ENCODE data around the gene PCDHB16. TPM values are rescaled to one million over a fixed set of nuclear protein-coding genes. Genes with fewer than 3 reads are reported as not detected.
A peak's percentile ranks its signal among the peaks of the same experiment; 100 is the strongest.
"Not testable (repeated sequence)": the region's sequence is repeated elsewhere in the genome, so short reads cannot be mapped to it uniquely, and the experiment has no call there.

The PCDHB16 gene
- total RNA-seq, 1 experiment from 2014 or later, result not detected

- CTCF ChIA-PET, result interaction anchor here (0.5 to 1.1 kb wide), 6 partner anchors 129 to 793 kb away, joined by 3 to 14 read pairs (median 4); partner anchors contain the start of genes PCDHB2 and PCDHGA10
- Histone ChIP-seq H3F3A (ENCODE audit: insufficient read depth, low read depth) (no peaks in the 10 kb centered on the region), H3K4me1 (replicated peaks; ENCODE audit: insufficient read depth) (no peaks in the 10 kb centered on the region), H3K27me3 (ENCODE audit: insufficient read depth, low read depth) (no peaks in the 10 kb centered on the region), H3K4me3 (peak within 1 kb of the TSS; percentile 52), H3K27ac (no peak within 1 kb of the TSS), H3K36me3 (ENCODE audit: low read depth) (no peaks in the 10 kb centered on the region), H3K9me2 (ENCODE audit: insufficient read depth) (no peaks in the 10 kb centered on the region), H2AFZ (peak within 1 kb of the TSS; percentile 79), H3K4me2 (peak within 1 kb of the TSS; percentile 85), H4K20me1 (ENCODE audit: insufficient read depth) (no peaks in the 10 kb centered on the region), H3K79me2 (ENCODE audit: low read depth) (no peaks in the 10 kb centered on the region), H3K9me3 (ENCODE audit: insufficient read depth, low read depth) (no peaks in the 10 kb centered on the region)
- peak; percentile 66 for TF ChIP-seq CTCF (conservative IDR thresholded peaks at IDR 0.05)
- TF ChIP-seq EZH2 (IDR thresholded peaks at IDR 0.05; ENCODE audit: low read depth), result no peak
- peak in 1 of 2 experiments; percentile 9 for DNase-seq
- POLR2A ChIA-PET (ENCODE audit: unreplicated experiment), result interaction anchor here (0.6 kb wide), 1 partner anchor 474 kb away, joined by 4 read pairs; no protein-coding TSS in a partner anchor
- intact Hi-C loops (cut with micrococcal nuclease; ENCODE audit: unreplicated experiment), result loop anchor here (2.0 to 5.0 kb wide), 2 partner anchors 189 to 342 kb away; partner anchors contain the start of gene PCDHGA10
- no TSS peak for BruUV-seq (replicated peaks)
These were observed 41.1 kb downstream of the PCDHB16 start, which contains the start of gene PCDHB14 for GRCh38 chr5:141223112-141223783. TSS of gene PCDHB14 (plus strand) at chr5:141223343. CDS start at chr5:141223506, 163 bp downstream.

GRCh38 chr5:141224844-141225243 is 42.7 kb downstream of the PCDHB16 start:
- H3F3A ChIP-seq (ENCODE audit: insufficient read depth, low read depth); H3K79me2 ChIP-seq (ENCODE audit: low read depth); H3K27ac ChIP-seq; H3K9me3 ChIP-seq (ENCODE audit: insufficient read depth, low read depth); DNase-seq; H3K4me3 ChIP-seq; H3K9me2 ChIP-seq (ENCODE audit: insufficient read depth); H3K4me2 ChIP-seq; H3K27me3 ChIP-seq (ENCODE audit: insufficient read depth, low read depth); H4K20me1 ChIP-seq (ENCODE audit: insufficient read depth); H3K4me1 ChIP-seq (replicated peaks; ENCODE audit: insufficient read depth); H3K36me3 ChIP-seq (ENCODE audit: low read depth); CTCF ChIA-PET; BruUV-seq (replicated peaks); H2AFZ ChIP-seq; POLR2A ChIA-PET (ENCODE audit: unreplicated experiment): not testable (repeated sequence)
- intact Hi-C loops (cut with micrococcal nuclease; ENCODE audit: unreplicated experiment), result loop anchor here (5.0 kb wide), 1 partner anchor 187 kb away; the partner anchor contains the start of gene PCDHGA10

- DNase-seq; H3F3A ChIP-seq (ENCODE audit: insufficient read depth, low read depth); H3K36me3 ChIP-seq (ENCODE audit: low read depth); CTCF ChIA-PET; BruUV-seq (replicated peaks); H3K27me3 ChIP-seq (ENCODE audit: insufficient read depth, low read depth); H3K4me1 ChIP-seq (replicated peaks; ENCODE audit: insufficient read depth); H4K20me1 ChIP-seq (ENCODE audit: insufficient read depth); intact Hi-C loops (cut with micrococcal nuclease; ENCODE audit: unreplicated experiment); H3K27ac ChIP-seq; H3K4me3 ChIP-seq; H3K79me2 ChIP-seq (ENCODE audit: low read depth); H3K9me3 ChIP-seq (ENCODE audit: insufficient read depth, low read depth); H3K4me2 ChIP-seq; H2AFZ ChIP-seq; POLR2A ChIA-PET (ENCODE audit: unreplicated experiment); H3K9me2 ChIP-seq (ENCODE audit: insufficient read depth): not testable (repeated sequence)
These were observed 43.2 kb downstream of the PCDHB16 start for GRCh38 chr5:141225421-141225820.

GRCh38 chr5:141234109-141234667 is 52.0 kb downstream of the PCDHB16 start:
- POLR2A ChIA-PET (ENCODE audit: unreplicated experiment), result no interaction called here
- Histone ChIP-seq H3K27me3 (ENCODE audit: insufficient read depth, low read depth) (no peaks in the 10 kb centered on the region; the same call in 1 of the 2 replicates), H3K36me3 (ENCODE audit: low read depth) (no peaks in the 10 kb centered on the region), H2AFZ (peak overlapping the region; percentile 66; the same call in 1 of the 2 replicates), H3K4me2 (peak overlapping the region; percentile 1; the same call in 1 of the 2 replicates), H3K4me3 (no peak overlapping the region; the same call in 1 of the 2 replicates), H3K79me2 (ENCODE audit: low read depth) (no peaks in the 10 kb centered on the region), H3K27ac (no peak overlapping the region), H4K20me1 (ENCODE audit: insufficient read depth) (no peaks in the 10 kb centered on the region), H3K4me1 (replicated peaks; ENCODE audit: insufficient read depth) (no peaks in the 10 kb centered on the region), H3F3A (ENCODE audit: insufficient read depth, low read depth) (no peaks in the 10 kb centered on the region), H3K9me2 (ENCODE audit: insufficient read depth) (no peaks in the 10 kb centered on the region), H3K9me3 (ENCODE audit: insufficient read depth, low read depth) (no peaks in the 10 kb centered on the region; the same call in 1 of the 2 replicates)
- CTCF ChIA-PET, result interaction anchor here (1.6 kb wide), 1 partner anchor 333 kb away, joined by 4 read pairs; no protein-coding TSS in a partner anchor
- no TSS peak for BruUV-seq (replicated peaks)
- peak in 1 of 2 experiments; percentile 7 for DNase-seq
- intact Hi-C loops (cut with micrococcal nuclease; ENCODE audit: unreplicated experiment), result no loop called here
- TF ChIP-seq CTCF (conservative IDR thresholded peaks at IDR 0.05), result peak; percentile 44
- no peak for TF ChIP-seq EZH2 (IDR thresholded peaks at IDR 0.05; ENCODE audit: low read depth)

All from PC-9 (cell line).